Measurements from ENCODE around the gene PABPC4L. TPM values are rescaled to one million over a fixed set of nuclear protein-coding genes. Genes with fewer than 3 reads are reported as not detected.

Gene PABPC4L
- total RNA-seq, 1 experiment from 2014 or later = 2.2 TPM

- Histone ChIP-seq H3T11ph (ENCODE audit: low read length) (no peak overlapping the region), H3K14ac (ENCODE audit: insufficient read depth, low read length) (no peak overlapping the region), H2BK120ac (ENCODE audit: low read depth, low read length, poor library complexity, severe bottlenecking) (no peak overlapping the region), H3K27me3 (ENCODE audit: insufficient read depth, low read length) (no peaks in the 10 kb centered on the region), H3K4ac (ENCODE audit: low read depth, low read length) (no peak overlapping the region), H3K23me2 (ENCODE audit: insufficient read length, low read depth, low read length, poor library complexity, severe bottlenecking) (no peaks in the 10 kb centered on the region), H4K20me1 (ENCODE audit: control insufficient read depth, insufficient read depth, insufficient read length) (no peaks in the 10 kb centered on the region), H3K27ac (ENCODE audit: insufficient read length, low read depth, low read length) (no peak overlapping the region), H4K8ac (replicated peaks; ENCODE audit: insufficient read length, low read depth, low read length) (no peak overlapping the region), H2AK5ac (ENCODE audit: insufficient read length, low read length) (no peak overlapping the region), H3K79me2 (ENCODE audit: insufficient read depth, low read length) (no peaks in the 10 kb centered on the region), H2BK5ac (ENCODE audit: insufficient read length, low read length) (no peak overlapping the region), H4K91ac (ENCODE audit: insufficient read length, low read depth, low read length) (no peak overlapping the region), H3K18ac (ENCODE audit: insufficient read length, low read depth, low read length) (no peak overlapping the region), H3K79me1 (ENCODE audit: insufficient read depth, low read depth, low read length, poor library complexity, severe bottlenecking) (no peaks in the 10 kb centered on the region), H3K9me3 (ENCODE audit: control insufficient read depth, low read depth, low read length) (no peaks in the 10 kb centered on the region), H3K4me2 (ENCODE audit: insufficient read depth, insufficient read length, low read length) (no peak overlapping the region), H3K56ac (ENCODE audit: insufficient read length, low read depth, low read length) (no peak overlapping the region), H2AFZ (ENCODE audit: low read length) (no peak overlapping the region), H2BK12ac (ENCODE audit: insufficient read length, low read depth, low read length) (no peak overlapping the region), H3K4me1 (ENCODE audit: insufficient read depth, low read length) (no peaks in the 10 kb centered on the region), H2BK15ac (ENCODE audit: low read depth, low read length) (no peak overlapping the region), H4K5ac (ENCODE audit: insufficient read length, low read depth, low read length) (no peak overlapping the region), H3K23ac (ENCODE audit: insufficient read length, low read depth, low read length) (no peak overlapping the region), H3K9ac (ENCODE audit: extremely low read depth, insufficient read length, low read length) (no peak overlapping the region), H2BK20ac (ENCODE audit: low read depth, low read length, poor library complexity, severe bottlenecking) (no peak overlapping the region)
- H3K9me3 Mint-ChIP-seq = no peaks in the 10 kb centered on the region; a peak in 1 of 5 replicates
- H3K27me3 Mint-ChIP-seq (ENCODE audit: low read depth) = peaks cover 31% of the 10 kb centered on the region
- no peak overlapping the region for H3K4me3 Mint-ChIP-seq
- H3K36me3 Mint-ChIP-seq (ENCODE audit: insufficient read depth in 1 of 3, low read depth in 3 of 3) = no peaks in the 10 kb centered on the region
- no peak for TF ChIP-seq CTCF (conservative IDR thresholded peaks at IDR 0.05)
- peaks cover 26 to 27% of the 10 kb centered on the region in 2 experiments for H3K4me1 Mint-ChIP-seq
- H3K27ac Mint-ChIP-seq = no peak overlapping the region
- DNase-seq = no peak
These were observed 53.6 kb downstream of the PABPC4L start for GRCh38 chr4:134147941-134148340.
